ENCODE data around the gene LMTK3.

GRCh38 chr19:48547722-48548121 lies 36.1 kb upstream of the LMTK3 start:
- TF ChIP-seq EZH2 (IDR thresholded peaks at IDR 0.05; ENCODE audit: low read depth, unreplicated experiment) (no peak), EZH2phosphoT487 (IDR thresholded peaks at IDR 0.05; ENCODE audit: unreplicated experiment) (no peak), CTCF (conservative IDR thresholded peaks at IDR 0.05; ENCODE audit: low read depth in 2 of 2) (no peak), POLR2AphosphoS5 (IDR thresholded peaks at IDR 0.05; ENCODE audit: low read depth) (no peak), JUNB (IDR thresholded peaks at IDR 0.05; ENCODE audit: unreplicated experiment) (no peak), CREB1 (CRISPR knock-in tag; IDR thresholded peaks at IDR 0.05; ENCODE audit: low read depth) (no peak), ZNF114 (CRISPR knock-in tag; IDR thresholded peaks at IDR 0.05) (no peak), ETS1 (IDR thresholded peaks at IDR 0.05) (no peak), REST (IDR thresholded peaks at IDR 0.05; ENCODE audit: unreplicated experiment) (no peak), ZNF462 (CRISPR knock-in tag; IDR thresholded peaks at IDR 0.05) (no peak), ZNF331 (CRISPR knock-in tag; IDR thresholded peaks at IDR 0.05; ENCODE audit: low read depth) (no peak), STAT1 (IDR thresholded peaks at IDR 0.05; ENCODE audit: unreplicated experiment) (no peak), NANOG (IDR thresholded peaks at IDR 0.05; ENCODE audit: borderline replicate concordance) (no peak)

All from GM23338 (cell line).